Endodermal cell (in vitro differentiated cells): ENCODE data around the gene CFI. TPM values are rescaled to one million over a fixed set of nuclear protein-coding genes. Genes with fewer than 3 reads are reported as not detected.

ENCODE experiments used
- DNase-seq: peaks from one replicate; pipeline ENCODE4 v3.0.0-alpha.2; 2017
- H3K27ac ChIP-seq: 2 replicates; pipeline ENCODE4 v1.5.1; 2013; ENCODE audit warnings: mild to moderate bottlenecking, low read depth, low read length, moderate library complexity
- H3K27me3 ChIP-seq: 2 replicates; pipeline ENCODE4 v1.6.1; 2013; ENCODE audit warnings: mild to moderate bottlenecking, low read length, moderate library complexity; ENCODE audit not compliant: insufficient read depth, control insufficient read depth, poor library complexity, severe bottlenecking
- H3K36me3 ChIP-seq: 2 replicates; pipeline ENCODE4 v1.7.0; 2013; ENCODE audit warnings: mild to moderate bottlenecking, low read length, moderate library complexity; ENCODE audit not compliant: control insufficient read depth, insufficient read depth
- H3K4me1 ChIP-seq: one replicate; pipeline ENCODE4 v1.7.0; 2013; ENCODE audit warnings: low read length; ENCODE audit not compliant: control insufficient read depth, insufficient read depth
- H3K4me3 ChIP-seq: 2 replicates; pipeline ENCODE4 v1.5.1; 2013; ENCODE audit warnings: mild to moderate bottlenecking, low read length, moderate library complexity
- H3K9ac ChIP-seq: 2 replicates; pipeline ENCODE4 v1.6.1; 2013; ENCODE audit warnings: mild to moderate bottlenecking, low read length, moderate library complexity; ENCODE audit not compliant: poor library complexity, severe bottlenecking; ENCODE audit errors: extremely low read depth
- H3K9me3 ChIP-seq: 2 replicates; pipeline ENCODE4 v1.6.1; 2013; ENCODE audit warnings: mild to moderate bottlenecking, low read length, moderate library complexity; ENCODE audit not compliant: control insufficient read depth
- H3K27ac Mint-ChIP-seq: 2 replicates; pipeline ENCODE4 v1.8.0; 2020; ENCODE audit warnings: mixed read lengths
- H3K27me3 Mint-ChIP-seq: 2 replicates; pipeline ENCODE4 v1.8.0; 2021; ENCODE audit warnings: mild to moderate bottlenecking, mixed read lengths; ENCODE audit not compliant: insufficient read depth
- H3K36me3 Mint-ChIP-seq: 2 replicates; pipeline ENCODE4 v1.8.0; 2020; ENCODE audit warnings: low read depth, mixed read lengths
- H3K4me1 Mint-ChIP-seq: 2 replicates; pipeline ENCODE4 v1.8.0; 2020; ENCODE audit warnings: mixed read lengths
- H3K4me3 Mint-ChIP-seq: 2 replicates; pipeline ENCODE4 v1.8.0; 2020; ENCODE audit warnings: mild to moderate bottlenecking, moderate library complexity, mixed read lengths
- H3K9me3 Mint-ChIP-seq: 2 replicates; pipeline ENCODE4 v1.8.0; 2020; ENCODE audit warnings: mild to moderate bottlenecking, mixed read lengths
- WGBS, 2 experiments: methylation state at CpG; one replicate each; pipeline versions ENCODE4 v1.1.5 to v1.1.7; 2013; ENCODE audit warnings: missing lambda C conversion rate in 2 of 2, mixed read lengths in 1 of 2; ENCODE audit not compliant: insufficient coverage in 1 of 2, insufficient read length in 1 of 2; 5-methylcytosine and 5-hydroxymethylcytosine counted together
- total RNA-seq, 2 donors: library from RNA; stranded (reverse); fragmentation: NEBNext Ultra II Directional in 1 of 2; extraction: Animal tissue kit (Norgen Biotek cat#: 25700) in 1 of 2; gene quantifications; 2 replicates in 1 of 2; 3 replicates in 1 of 2; pipeline ENCODE4 v1.2.1, GENCODE V29; 2021
- TF ChIP-seq, protein P1 (sequence below): fragments of 200-600 bp; sonication (generic); conservative IDR thresholded peaks from 2 replicates; pipeline ENCODE4 v1.5.0; 2021; ENCODE audit warnings: antibody characterized with exemption, mild to moderate bottlenecking

Gene CFI
- total RNA-seq, 2 donors from 2014 or later, result not detected

GRCh38 chr4:109739547-109739946, 62.3 kb downstream of the CFI start:
- Mint-ChIP-seq H3K27me3 (no peaks in the 10 kb centered on the region), H3K4me1 (no peaks in the 10 kb centered on the region), H3K36me3 (no peaks in the 10 kb centered on the region), H3K9me3 (no peaks in the 10 kb centered on the region), H3K4me3 (no peak overlapping the region), H3K27ac (no peak overlapping the region)
- TF ChIP-seq, protein P1, sequence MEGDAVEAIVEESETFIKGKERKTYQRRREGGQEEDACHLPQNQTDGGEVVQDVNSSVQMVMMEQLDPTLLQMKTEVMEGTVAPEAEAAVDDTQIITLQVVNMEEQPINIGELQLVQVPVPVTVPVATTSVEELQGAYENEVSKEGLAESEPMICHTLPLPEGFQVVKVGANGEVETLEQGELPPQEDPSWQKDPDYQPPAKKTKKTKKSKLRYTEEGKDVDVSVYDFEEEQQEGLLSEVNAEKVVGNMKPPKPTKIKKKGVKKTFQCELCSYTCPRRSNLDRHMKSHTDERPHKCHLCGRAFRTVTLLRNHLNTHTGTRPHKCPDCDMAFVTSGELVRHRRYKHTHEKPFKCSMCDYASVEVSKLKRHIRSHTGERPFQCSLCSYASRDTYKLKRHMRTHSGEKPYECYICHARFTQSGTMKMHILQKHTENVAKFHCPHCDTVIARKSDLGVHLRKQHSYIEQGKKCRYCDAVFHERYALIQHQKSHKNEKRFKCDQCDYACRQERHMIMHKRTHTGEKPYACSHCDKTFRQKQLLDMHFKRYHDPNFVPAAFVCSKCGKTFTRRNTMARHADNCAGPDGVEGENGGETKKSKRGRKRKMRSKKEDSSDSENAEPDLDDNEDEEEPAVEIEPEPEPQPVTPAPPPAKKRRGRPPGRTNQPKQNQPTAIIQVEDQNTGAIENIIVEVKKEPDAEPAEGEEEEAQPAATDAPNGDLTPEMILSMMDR, result no peak
- WGBS, 2 experiments, result 92 to 93% methylated on average over 3 of the region's 3 CpGs
- H3K27ac ChIP-seq, result no peak overlapping the region
- H3K4me1 ChIP-seq, result no peaks in the 10 kb centered on the region
- H3K9me3 ChIP-seq, result no peaks in the 10 kb centered on the region
- H3K4me3 ChIP-seq, result no peak overlapping the region
- H3K27me3 ChIP-seq, result no peaks in the 10 kb centered on the region
- no peak overlapping the region for H3K9ac ChIP-seq
- no peaks in the 10 kb centered on the region for H3K36me3 ChIP-seq
- no peak for DNase-seq

GRCh38 chr4:109738104-109738872, 63.5 kb downstream of the CFI start:
- H3K36me3 ChIP-seq, result no peaks in the 10 kb centered on the region
- WGBS, 2 experiments, result 90 to 93% methylated on average over 8 to 10 of the region's 10 CpGs
- no peaks in the 10 kb centered on the region for H3K9me3 ChIP-seq
- H3K4me1 ChIP-seq, result no peaks in the 10 kb centered on the region
- no peak overlapping the region for H3K4me3 Mint-ChIP-seq
- no peaks in the 10 kb centered on the region for H3K36me3 Mint-ChIP-seq
- no peaks in the 10 kb centered on the region for H3K9me3 Mint-ChIP-seq
- no peak overlapping the region for H3K4me3 ChIP-seq
- no peaks in the 10 kb centered on the region for H3K4me1 Mint-ChIP-seq
- no peak overlapping the region for H3K9ac ChIP-seq
- no peak for DNase-seq
- H3K27me3 ChIP-seq, result no peaks in the 10 kb centered on the region
- no peaks in the 10 kb centered on the region for H3K27me3 Mint-ChIP-seq
- TF ChIP-seq, protein P1, result no peak
- no peak overlapping the region for H3K27ac ChIP-seq
- no peak overlapping the region for H3K27ac Mint-ChIP-seq

DNA sequence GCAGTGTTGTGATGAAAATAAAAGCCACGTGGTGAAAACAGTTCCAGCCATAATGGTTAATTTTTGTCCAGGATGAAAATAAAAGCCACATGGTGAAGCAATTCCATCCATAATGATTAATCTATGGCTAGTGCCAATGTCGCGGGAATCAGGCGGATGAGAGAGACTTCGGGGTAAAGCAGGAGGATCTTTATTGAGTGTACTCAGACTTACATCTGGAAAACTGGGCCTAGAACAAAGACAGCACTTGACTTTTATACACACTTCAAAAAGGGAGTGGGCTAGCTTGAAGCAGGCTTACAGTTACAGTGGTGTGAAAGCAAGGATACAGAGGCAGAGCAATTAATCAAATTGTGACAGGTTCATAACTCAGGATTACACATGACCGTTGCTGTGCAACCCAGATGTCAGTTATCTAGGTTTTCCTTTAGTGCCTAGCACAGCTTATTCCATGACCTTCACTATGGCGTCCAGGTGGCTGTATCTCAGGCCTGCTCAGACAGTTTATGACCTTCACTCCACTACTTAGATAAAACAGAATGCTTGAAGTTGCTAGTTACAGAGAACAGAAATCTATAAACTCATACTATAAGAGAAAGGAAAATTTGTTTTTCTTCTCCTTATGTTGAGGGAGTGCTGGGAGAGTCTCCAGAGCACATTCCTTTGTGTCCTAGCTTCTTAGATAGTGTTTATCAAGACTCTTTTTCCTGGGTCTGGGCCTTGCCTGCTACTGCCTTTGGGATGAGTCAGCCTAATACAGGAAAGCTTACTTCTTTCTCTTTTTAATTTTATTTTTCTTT, 66.0 kb downstream of the CFI start:
- Histone ChIP-seq H3K9me3 (no peaks in the 10 kb centered on the region), H3K27ac (no peak overlapping the region), H3K27me3 (no peaks in the 10 kb centered on the region), H3K4me1 (no peaks in the 10 kb centered on the region), H3K36me3 (no peaks in the 10 kb centered on the region), H3K9ac (no peak overlapping the region), H3K4me3 (no peak overlapping the region)
- no peaks in the 10 kb centered on the region for H3K27me3 Mint-ChIP-seq
- no peak for DNase-seq
- H3K27ac Mint-ChIP-seq, result no peak overlapping the region
- H3K4me1 Mint-ChIP-seq, result no peaks in the 10 kb centered on the region
- no peak overlapping the region for H3K4me3 Mint-ChIP-seq
- H3K9me3 Mint-ChIP-seq, result no peaks in the 10 kb centered on the region
- no peaks in the 10 kb centered on the region for H3K36me3 Mint-ChIP-seq
- 88 to 91% methylated on average over 3 to 7 of the region's 7 CpGs for WGBS, 2 experiments
- TF ChIP-seq, protein P1, result no peak
